Endothelial cell of umbilical vein (primary cell): ENCODE measurements around the gene SATB2. TPM values are rescaled to one million over a fixed set of nuclear protein-coding genes. Genes with fewer than 3 reads are reported as not detected.

Source experiments
- BruUV-seq: library from RNA; stranded (reverse); fragments of 400-500 nt; replicated peaks from 2 replicates; lab custom pipeline; 2021; lab: Mats Ljungman, UMichigan
- CTCF ChIA-PET: fragments of 300-600, 350-600 bp; sonication (Branson Sonifier 250); formaldehyde crosslinking; loops from one replicate; lab custom pipeline; 2021; ENCODE audit warnings: antibody characterized with exemption, inconsistent platforms; lab: Charles Lee
- POLR2A ChIA-PET: fragments of 300-600, 350-600 bp; sonication (Branson Sonifier 250); formaldehyde crosslinking; loops from one replicate; lab custom pipeline; 2021; ENCODE audit warnings: antibody characterized with exemption, inconsistent platforms; lab: Charles Lee
- DNase-seq: peaks from one replicate; pipeline ENCODE4 v3.0.0-alpha.2; 2011; ENCODE audit warnings: low read depth, low spot score
- FAIRE-seq: peaks from 2 replicates; lab custom pipeline; 2011; peaks lifted over from hg19 to GRCh38; lab: Jason Lieb, UNC
- H2AFZ ChIP-seq: 2 replicates; pipeline ENCODE4 v1.6.0; 2012; ENCODE audit warnings: low read depth, low read length, control low read depth, inconsistent platforms
- H3K27ac ChIP-seq: 2 replicates; pipeline ENCODE4 v1.5.1; 2011; ENCODE audit warnings: low read depth, mild to moderate bottlenecking, control low read depth, low read length, moderate library complexity; ENCODE audit not compliant: insufficient read depth
- H3K27me3 ChIP-seq, 2 experiments: 2 replicates each; pipeline versions ENCODE4 v1.6.0 to v1.6.1; 2011; ENCODE audit warnings: low read length in 2 of 2, mixed read lengths in 1 of 2; ENCODE audit not compliant: control insufficient read depth in 2 of 2, insufficient read depth in 2 of 2
- H3K36me3 ChIP-seq, 2 experiments: 2 replicates in 1 of 2; 3 replicates in 1 of 2; pipeline ENCODE4 v1.5.1; 2011; ENCODE audit warnings: low read length in 2 of 2, mild to moderate bottlenecking in 1 of 2, moderate library complexity in 1 of 2; ENCODE audit not compliant: control insufficient read depth in 2 of 2, insufficient read depth in 2 of 2; ENCODE audit errors: extremely low read depth in 1 of 2
- H3K4me1 ChIP-seq: 3 replicates; pipeline ENCODE4 v1.5.1; 2011; ENCODE audit warnings: mild to moderate bottlenecking, low read length; ENCODE audit not compliant: control insufficient read depth, insufficient read depth; ENCODE audit errors: extremely low read depth
- H3K4me2 ChIP-seq: 2 replicates; pipeline ENCODE4 v1.6.1; 2011; ENCODE audit warnings: low read length, control low read depth, mixed read lengths; ENCODE audit not compliant: insufficient read depth
- H3K4me3 ChIP-seq, 3 experiments: fragments of 200-600 bp in 1 of 3; sonication (generic), shearing (Covaris generic) in 1 of 3; replicated peaks in 1 of 3; 2 replicates each; pipeline ENCODE4 v1.5.1; 2011 to 2016; ENCODE audit warnings: control low read depth in 3 of 3, low read length in 3 of 3, mild to moderate bottlenecking in 2 of 3, inconsistent platforms in 1 of 3, low read depth in 1 of 3, moderate library complexity in 1 of 3; ENCODE audit not compliant: insufficient read depth in 1 of 3
- H3K79me2 ChIP-seq: 2 replicates; pipeline ENCODE4 v1.6.0; 2012; ENCODE audit warnings: low read length, inconsistent platforms; ENCODE audit not compliant: control insufficient read depth, insufficient read depth
- H3K9ac ChIP-seq: replicated peaks from 2 replicates; pipeline ENCODE3; 2011; ENCODE audit warnings: low read length, control low read depth; ENCODE audit not compliant: insufficient read depth; ENCODE audit errors: extremely low read depth
- H3K9me1 ChIP-seq: replicated peaks from 3 replicates; pipeline ENCODE4 v1.6.0; 2011; ENCODE audit warnings: mild to moderate bottlenecking, low read length; ENCODE audit not compliant: control insufficient read depth, insufficient read depth; ENCODE audit errors: extremely low read depth
- H3K9me3 ChIP-seq: replicated peaks from 2 replicates; pipeline ENCODE4 v1.5.1; 2012; ENCODE audit warnings: low read length, inconsistent platforms; ENCODE audit not compliant: control insufficient read depth, insufficient read depth
- H4K20me1 ChIP-seq: replicated peaks from 2 replicates; pipeline ENCODE3; 2011; ENCODE audit warnings: mild to moderate bottlenecking, low read length; ENCODE audit not compliant: control insufficient read depth, insufficient read depth; ENCODE audit errors: extremely low read depth
- CTCF ChIP-seq, 2 donors: IDR thresholded peaks; 1 replicate in 1 of 2; 2 replicates in 1 of 2; pipeline ENCODE4 v1.5.1; 2011; ENCODE audit warnings: low read length in 2 of 2, mild to moderate bottlenecking in 2 of 2, moderate library complexity in 2 of 2, control low read depth in 1 of 2, inconsistent platforms in 1 of 2, low read depth in 1 of 2; ENCODE audit not compliant: insufficient read depth in 1 of 2; ENCODE audit errors: extremely low read depth in 1 of 2
- EZH2 ChIP-seq: IDR thresholded peaks from 2 replicates; pipeline ENCODE4 v1.6.1; 2012; ENCODE audit warnings: borderline replicate concordance, low read depth, mild to moderate bottlenecking, moderate library complexity, low read length, inconsistent platforms; ENCODE audit not compliant: severe bottlenecking
- FOS ChIP-seq: IDR thresholded peaks from 2 replicates; pipeline ENCODE4 v1.6.1; 2011; ENCODE audit warnings: mild to moderate bottlenecking, low read length, moderate library complexity, borderline replicate concordance; ENCODE audit not compliant: insufficient read depth
- GATA2 ChIP-seq: IDR thresholded peaks from 2 replicates; pipeline ENCODE4 v1.7.0; 2011; ENCODE audit warnings: low read depth, mild to moderate bottlenecking, moderate library complexity, mixed read lengths, low read length; ENCODE audit not compliant: insufficient read length, insufficient read depth
- JUN ChIP-seq: IDR thresholded peaks from 2 replicates; pipeline ENCODE4 v1.6.1; 2011; ENCODE audit warnings: borderline replicate concordance, low read depth; ENCODE audit not compliant: insufficient read length, insufficient read depth
- MAX ChIP-seq: IDR thresholded peaks from 2 replicates; pipeline ENCODE4 v1.6.1; 2011; ENCODE audit not compliant: insufficient read depth, insufficient read length
- MYC ChIP-seq: IDR thresholded peaks from one replicate; pipeline ENCODE4 v1.6.1; 2011; ENCODE audit warnings: mild to moderate bottlenecking, low read depth, low read length
- POLR2A ChIP-seq: IDR thresholded peaks from 2 replicates; pipeline ENCODE4 v1.6.1; 2012; ENCODE audit warnings: low read depth, mild to moderate bottlenecking, control low read depth, low read length
- POLR2AphosphoS5 ChIP-seq: IDR thresholded peaks from 2 replicates; pipeline ENCODE4 v1.6.1; 2012; ENCODE audit warnings: low read depth, mild to moderate bottlenecking, control low read depth, low read length, moderate library complexity; ENCODE audit not compliant: insufficient read depth
- dilution Hi-C: fragments of 300-500 bp; cut with MboI; formaldehyde crosslinking; loops from one replicate; pipeline ENCODE4 v1.15.0; 2019; ENCODE audit warnings: low sequenced_read_pairs; ENCODE audit not compliant: extremely low pct_ligation_motif_present
- intact Hi-C: fragments of 100-400 bp; cut with micrococcal nuclease; formaldehyde crosslinking; loops from one replicate; pipeline ENCODE4 v1.10.0; 2022
- polyA plus RNA-seq, 4 experiments: library from polyadenylated mRNA; depleted of rRNA in 3 of 4; stranded (reverse) in 3 of 4; unstranded in 1 of 4; fragments of >200 nt; gene quantifications; 2 replicates each; pipeline versions ENCODE4 v1.2.1 to v1.2.3, GENCODE V29; 2011 to 2012; ENCODE audit warnings: missing spikeins in 1 of 4
- total RNA-seq: library from RNA; stranded (reverse); gene quantifications from 2 replicates; pipeline ENCODE4 v1.2.3, GENCODE V29; 2021

Gene SATB2
- total and polyA plus RNA-seq, 2 donors (not counting 3 experiments of a cell fraction or from before 2014, with no cell fraction given), result 0.47 to 1.1 TPM

DNA sequence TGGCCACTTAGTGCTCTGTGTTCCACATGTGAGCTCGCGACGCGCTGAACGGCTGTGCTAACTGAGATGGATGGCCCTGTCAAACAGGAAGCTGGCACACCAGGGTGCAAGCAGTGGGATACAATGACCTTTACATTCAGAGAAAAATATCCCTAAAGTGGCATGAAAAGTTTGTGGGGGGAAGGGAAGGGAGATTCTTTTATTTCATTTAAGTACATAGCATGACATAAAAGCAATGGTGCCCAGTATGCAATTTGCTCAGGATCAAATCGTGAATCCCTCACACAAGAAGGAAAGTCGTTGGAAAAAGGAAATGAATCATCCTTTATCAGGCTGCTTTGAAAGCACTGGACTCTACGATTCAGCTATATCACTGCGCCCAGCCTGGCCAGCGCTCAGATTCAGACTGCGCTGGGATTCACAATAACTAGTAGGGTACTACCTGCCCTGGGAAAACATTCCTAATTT is 26.0 kb downstream of the SATB2 start:
- no peak overlapping the region for H3K9ac ChIP-seq
- H3K27me3 ChIP-seq, result no peaks in the 10 kb centered on the region
- dilution Hi-C loops (no loop called here), intact Hi-C loops (no loop called here)
- ChIA-PET POLR2A (no interaction called here), CTCF (interaction anchor here (1.0 to 1.1 kb wide), 2 partner anchors 18 to 57 kb away, joined by 3 read pairs; no protein-coding TSS in a partner anchor)
- no TSS peak for BruUV-seq
- peak; percentile 85 for FAIRE-seq
- H2AFZ ChIP-seq, result peak overlapping the region; percentile 69
- H3K4me1 ChIP-seq, result peaks cover 8% of the 10 kb centered on the region
- DNase-seq, result peak; percentile 72
- H3K4me2 ChIP-seq, result peak overlapping the region; percentile 68
- no peak for TF ChIP-seq CTCF (IDR thresholded peaks at IDR 0.05; ENCODE audit: extremely low read depth in 1 of 2, insufficient read depth in 1 of 2, low read depth in 1 of 2, low read length in 2 of 2)
- no peak for TF ChIP-seq MAX
- TF ChIP-seq GATA2, result peak; percentile 74
- TF ChIP-seq POLR2A, result no peak
- peak; percentile 64 for TF ChIP-seq JUN
- TF ChIP-seq EZH2, result no peak
- no peak for TF ChIP-seq MYC
- TF ChIP-seq FOS, result peak; percentile 75
- no peak for TF ChIP-seq POLR2AphosphoS5
- no peak overlapping the region for H3K27ac ChIP-seq
- H3K9me3 ChIP-seq, result no peaks in the 10 kb centered on the region
- no peaks in the 10 kb centered on the region for H4K20me1 ChIP-seq
- H3K4me3 ChIP-seq, result no peak overlapping the region
- no peaks in the 10 kb centered on the region for H3K9me1 ChIP-seq
- no peaks in the 10 kb centered on the region for H3K79me2 ChIP-seq
- no peaks in the 10 kb centered on the region for H3K36me3 ChIP-seq
